Measurements from ENCODE around the gene LY6G6F. TPM values are rescaled to one million over a fixed set of nuclear protein-coding genes. Genes with fewer than 3 reads are reported as not detected.

The LY6G6F gene
- total and polyA plus RNA-seq, 2 of the 13 experiments (the other 11 are each of a cell fraction or from before 2014, with no cell fraction given) = not detected

DNA sequence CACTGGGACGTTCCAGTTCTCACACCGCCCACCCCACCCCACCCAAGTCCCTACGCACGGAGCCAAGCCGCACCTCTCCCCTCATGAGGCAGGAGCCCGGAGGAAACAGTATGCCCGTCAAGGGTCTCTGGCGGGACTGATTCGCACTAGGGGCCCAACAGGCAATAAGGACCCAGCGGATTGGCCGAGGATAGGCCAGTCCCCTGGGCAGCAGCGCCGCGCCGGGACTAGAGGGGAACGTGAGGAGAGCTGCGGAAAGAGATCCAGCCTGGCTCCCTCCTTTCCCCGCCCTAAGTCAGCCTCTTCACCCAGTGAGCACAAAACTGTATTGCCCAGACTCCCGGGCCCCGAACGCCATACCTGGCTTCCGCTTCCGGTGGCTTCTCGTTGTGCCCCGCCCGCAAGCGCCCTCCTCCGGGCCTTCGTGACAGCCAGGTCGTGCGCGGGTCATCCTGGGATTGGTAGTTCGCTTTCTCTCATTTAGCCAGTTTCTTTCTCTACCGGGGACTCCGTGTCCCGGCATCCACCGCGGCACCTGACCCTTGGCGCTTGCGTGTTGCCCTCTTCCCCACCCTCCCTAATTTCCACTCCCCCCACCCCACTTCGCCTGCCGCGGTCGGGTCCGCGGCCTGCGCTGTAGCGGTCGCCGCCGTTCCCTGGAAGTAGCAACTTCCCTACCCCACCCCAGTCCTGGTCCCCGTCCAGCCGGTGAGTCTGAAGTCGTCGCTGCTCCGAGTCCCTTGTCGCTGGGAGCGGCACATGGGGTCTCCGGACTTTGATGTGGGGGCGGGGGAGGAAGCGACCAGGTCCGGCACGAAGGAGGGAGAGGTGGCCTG, 40.9 kb upstream of the LY6G6F start, which contains the start of gene CSNK2B (continued):
- TF ChIP-seq, protein P1, sequence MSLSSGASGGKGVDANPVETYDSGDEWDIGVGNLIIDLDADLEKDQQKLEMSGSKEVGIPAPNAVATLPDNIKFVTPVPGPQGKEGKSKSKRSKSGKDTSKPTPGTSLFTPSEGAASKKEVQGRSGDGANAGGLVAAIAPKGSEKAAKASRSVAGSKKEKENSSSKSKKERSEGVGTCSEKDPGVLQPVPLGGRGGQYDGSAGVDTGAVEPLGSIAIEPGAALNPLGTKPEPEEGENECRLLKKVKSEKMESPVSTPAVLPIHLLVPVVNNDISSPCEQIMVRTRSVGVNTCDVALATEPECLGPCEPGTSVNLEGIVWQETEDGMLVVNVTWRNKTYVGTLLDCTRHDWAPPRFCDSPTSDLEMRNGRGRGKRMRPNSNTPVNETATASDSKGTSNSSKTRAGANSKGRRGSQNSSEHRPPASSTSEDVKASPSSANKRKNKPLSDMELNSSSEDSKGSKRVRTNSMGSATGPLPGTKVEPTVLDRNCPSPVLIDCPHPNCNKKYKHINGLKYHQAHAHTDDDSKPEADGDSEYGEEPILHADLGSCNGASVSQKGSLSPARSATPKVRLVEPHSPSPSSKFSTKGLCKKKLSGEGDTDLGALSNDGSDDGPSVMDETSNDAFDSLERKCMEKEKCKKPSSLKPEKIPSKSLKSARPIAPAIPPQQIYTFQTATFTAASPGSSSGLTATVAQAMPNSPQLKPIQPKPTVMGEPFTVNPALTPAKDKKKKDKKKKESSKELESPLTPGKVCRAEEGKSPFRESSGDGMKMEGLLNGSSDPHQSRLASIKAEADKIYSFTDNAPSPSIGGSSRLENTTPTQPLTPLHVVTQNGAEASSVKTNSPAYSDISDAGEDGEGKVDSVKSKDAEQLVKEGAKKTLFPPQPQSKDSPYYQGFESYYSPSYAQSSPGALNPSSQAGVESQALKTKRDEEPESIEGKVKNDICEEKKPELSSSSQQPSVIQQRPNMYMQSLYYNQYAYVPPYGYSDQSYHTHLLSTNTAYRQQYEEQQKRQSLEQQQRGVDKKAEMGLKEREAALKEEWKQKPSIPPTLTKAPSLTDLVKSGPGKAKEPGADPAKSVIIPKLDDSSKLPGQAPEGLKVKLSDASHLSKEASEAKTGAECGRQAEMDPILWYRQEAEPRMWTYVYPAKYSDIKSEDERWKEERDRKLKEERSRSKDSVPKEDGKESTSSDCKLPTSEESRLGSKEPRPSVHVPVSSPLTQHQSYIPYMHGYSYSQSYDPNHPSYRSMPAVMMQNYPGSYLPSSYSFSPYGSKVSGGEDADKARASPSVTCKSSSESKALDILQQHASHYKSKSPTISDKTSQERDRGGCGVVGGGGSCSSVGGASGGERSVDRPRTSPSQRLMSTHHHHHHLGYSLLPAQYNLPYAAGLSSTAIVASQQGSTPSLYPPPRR (CRISPR knock-in tag; IDR thresholded peaks at IDR 0.05; ENCODE audit: borderline replicate concordance) = 0 out of 2 replicates have a peak, but pooled peaks have one; percentile 8
- TF ChIP-seq FOSL2 (CRISPR knock-in tag; IDR thresholded peaks at IDR 0.05) (0 out of 2 replicates have a peak, but pooled peaks have one; percentile 43), ZNF660 (CRISPR knock-in tag; IDR thresholded peaks at IDR 0.05; ENCODE audit: borderline replicate concordance, low read depth) (0 out of 2 replicates have a peak, but pooled peaks have one; percentile 69), GATAD2A (CRISPR knock-in tag; IDR thresholded peaks at IDR 0.05) (peak; percentile 27; the same call in 1 of the 2 replicates), RBM22 (optimal IDR thresholded peaks at IDR 0.05; ENCODE audit: low read length) (no peak), NAIF1 (CRISPR knock-in tag; IDR thresholded peaks at IDR 0.05; ENCODE audit: borderline replicate concordance) (no peak), AGO2 (optimal IDR thresholded peaks at IDR 0.05; ENCODE audit: low read depth, low read length) (peak; percentile 95), ZNF747 (CRISPR knock-in tag; IDR thresholded peaks at IDR 0.05; ENCODE audit: borderline replicate concordance) (peak; percentile 84; the same call in 1 of the 2 replicates), ZSCAN30 (CRISPR knock-in tag; IDR thresholded peaks at IDR 0.05) (no peak), ZNF121 (CRISPR knock-in tag; IDR thresholded peaks at IDR 0.05) (no peak), RCOR2 (CRISPR knock-in tag; IDR thresholded peaks at IDR 0.05) (no peak)
- TF ChIP-seq, protein P2, sequence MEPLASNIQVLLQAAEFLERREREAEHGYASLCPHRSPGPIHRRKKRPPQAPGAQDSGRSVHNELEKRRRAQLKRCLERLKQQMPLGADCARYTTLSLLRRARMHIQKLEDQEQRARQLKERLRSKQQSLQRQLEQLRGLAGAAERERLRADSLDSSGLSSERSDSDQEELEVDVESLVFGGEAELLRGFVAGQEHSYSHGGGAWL (CRISPR knock-in tag; IDR thresholded peaks at IDR 0.05) = no peak; the same call in 1 of the 2 replicates
- TF ChIP-seq, protein P3, sequence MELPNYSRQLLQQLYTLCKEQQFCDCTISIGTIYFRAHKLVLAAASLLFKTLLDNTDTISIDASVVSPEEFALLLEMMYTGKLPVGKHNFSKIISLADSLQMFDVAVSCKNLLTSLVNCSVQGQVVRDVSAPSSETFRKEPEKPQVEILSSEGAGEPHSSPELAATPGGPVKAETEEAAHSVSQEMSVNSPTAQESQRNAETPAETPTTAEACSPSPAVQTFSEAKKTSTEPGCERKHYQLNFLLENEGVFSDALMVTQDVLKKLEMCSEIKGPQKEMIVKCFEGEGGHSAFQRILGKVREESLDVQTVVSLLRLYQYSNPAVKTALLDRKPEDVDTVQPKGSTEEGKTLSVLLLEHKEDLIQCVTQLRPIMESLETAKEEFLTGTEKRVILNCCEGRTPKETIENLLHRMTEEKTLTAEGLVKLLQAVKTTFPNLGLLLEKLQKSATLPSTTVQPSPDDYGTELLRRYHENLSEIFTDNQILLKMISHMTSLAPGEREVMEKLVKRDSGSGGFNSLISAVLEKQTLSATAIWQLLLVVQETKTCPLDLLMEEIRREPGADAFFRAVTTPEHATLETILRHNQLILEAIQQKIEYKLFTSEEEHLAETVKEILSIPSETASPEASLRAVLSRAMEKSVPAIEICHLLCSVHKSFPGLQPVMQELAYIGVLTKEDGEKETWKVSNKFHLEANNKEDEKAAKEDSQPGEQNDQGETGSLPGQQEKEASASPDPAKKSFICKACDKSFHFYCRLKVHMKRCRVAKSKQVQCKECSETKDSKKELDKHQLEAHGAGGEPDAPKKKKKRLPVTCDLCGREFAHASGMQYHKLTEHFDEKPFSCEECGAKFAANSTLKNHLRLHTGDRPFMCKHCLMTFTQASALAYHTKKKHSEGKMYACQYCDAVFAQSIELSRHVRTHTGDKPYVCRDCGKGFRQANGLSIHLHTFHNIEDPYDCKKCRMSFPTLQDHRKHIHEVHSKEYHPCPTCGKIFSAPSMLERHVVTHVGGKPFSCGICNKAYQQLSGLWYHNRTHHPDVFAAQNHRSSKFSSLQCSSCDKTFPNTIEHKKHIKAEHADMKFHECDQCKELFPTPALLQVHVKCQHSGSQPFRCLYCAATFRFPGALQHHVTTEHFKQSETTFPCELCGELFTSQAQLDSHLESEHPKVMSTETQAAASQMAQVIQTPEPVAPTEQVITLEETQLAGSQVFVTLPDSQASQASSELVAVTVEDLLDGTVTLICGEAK (IDR thresholded peaks at IDR 0.05) = peak; percentile 75
- TF ChIP-seq, protein P3 (CRISPR knock-in tag; IDR thresholded peaks at IDR 0.05) = peak; percentile 61
